ENCODE measurements around the gene CORO6. TPM values are rescaled to one million over a fixed set of nuclear protein-coding genes. Genes with fewer than 3 reads are reported as not detected.

The CORO6 gene
- total and polyA plus RNA-seq, 2 of the 13 experiments (the other 11 are each of a cell fraction or from before 2014, with no cell fraction given), result 0.42 to 0.82 TPM

- no peak for TF ChIP-seq PAXIP1 (CRISPR knock-in tag; conservative IDR thresholded peaks at IDR 0.05)
- TF ChIP-seq ZNF574 (CRISPR knock-in tag; IDR thresholded peaks at IDR 0.05), result peak; percentile 78
- TF ChIP-seq SMC3 (IDR thresholded peaks at IDR 0.05; ENCODE audit: low read length), result peak; percentile 7; the same call in 1 of the 2 replicates
- TF ChIP-seq ZBTB33 (CRISPR knock-in tag; IDR thresholded peaks at IDR 0.05), result 0 out of 2 replicates have a peak, but pooled peaks have one; percentile 38
- TF ChIP-seq ARID4A (CRISPR knock-in tag; IDR thresholded peaks at IDR 0.05; ENCODE audit: borderline replicate concordance), result peak; percentile 40; the same call in 1 of the 2 replicates
- TF ChIP-seq SAP130 (CRISPR knock-in tag; IDR thresholded peaks at IDR 0.05; ENCODE audit: low read depth), result peak; percentile 81
- TF ChIP-seq ZNF777 (CRISPR knock-in tag; IDR thresholded peaks at IDR 0.05), result peak; percentile 36
- peak; percentile 45; the same call in 1 of the 2 replicates for TF ChIP-seq ZNF331 (CRISPR knock-in tag; IDR thresholded peaks at IDR 0.05)
- TF ChIP-seq DRAP1 (CRISPR knock-in tag; IDR thresholded peaks at IDR 0.05), result peak; percentile 86
- no peak for TF ChIP-seq ZNF274 (CRISPR knock-in tag; IDR thresholded peaks at IDR 0.05)
- TF ChIP-seq KDM1A (CRISPR knock-in tag; IDR thresholded peaks at IDR 0.05), result 0 out of 2 replicates have a peak, but pooled peaks have one; percentile 70
- no peak for TF ChIP-seq ZBTB34 (CRISPR knock-in tag; IDR thresholded peaks at IDR 0.05)
- TF ChIP-seq ZMYM3 (CRISPR knock-in tag; IDR thresholded peaks at IDR 0.05), result peak; percentile 54
- no peak for TF ChIP-seq HMGA1 (CRISPR knock-in tag; conservative IDR thresholded peaks at IDR 0.05)
- TF ChIP-seq ISX (CRISPR knock-in tag; conservative IDR thresholded peaks at IDR 0.05), result no peak
- 0 out of 2 replicates have a peak, but pooled peaks have one; percentile 55 for TF ChIP-seq ZSCAN25 (CRISPR knock-in tag; IDR thresholded peaks at IDR 0.05)
These were observed 5.6 kb downstream of the CORO6 start (continued) for GRCh38 chr17:29617125-29617480.
